HG03139 (cell line): ENCODE results near the gene DISP2.

Experiments
- ATAC-seq: cut with Tn5 transposase; IDR thresholded peaks from one replicate; pipeline ENCODE4 v1.9.1; 2021; ENCODE audit not compliant: unreplicated experiment

DISP2 gene

GRCh38 chr15:40342416-40343320 is 15.4 kb upstream of the DISP2 start:
- no peak for ATAC-seq

DNA sequence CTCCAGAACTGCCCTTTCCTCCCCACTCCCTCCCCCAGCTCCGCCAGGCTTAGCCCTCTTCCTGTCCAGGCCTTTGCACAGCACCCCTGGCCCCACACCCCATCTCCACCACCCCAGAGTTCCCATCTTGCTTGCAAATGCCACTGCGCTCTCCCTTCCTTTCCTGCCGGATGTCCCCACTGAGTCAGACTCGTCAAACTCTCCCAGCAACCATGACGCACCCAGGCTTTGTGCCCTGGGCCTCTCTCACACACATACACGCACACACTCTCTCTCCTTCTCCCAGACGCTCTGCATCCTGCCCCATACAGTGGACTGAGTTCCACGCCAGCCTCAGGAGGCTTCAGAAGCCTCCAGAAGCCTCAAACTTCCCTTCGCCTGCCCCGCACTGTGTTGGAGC is 14.5 kb upstream of the DISP2 start:
- no peak for ATAC-seq

DNA sequence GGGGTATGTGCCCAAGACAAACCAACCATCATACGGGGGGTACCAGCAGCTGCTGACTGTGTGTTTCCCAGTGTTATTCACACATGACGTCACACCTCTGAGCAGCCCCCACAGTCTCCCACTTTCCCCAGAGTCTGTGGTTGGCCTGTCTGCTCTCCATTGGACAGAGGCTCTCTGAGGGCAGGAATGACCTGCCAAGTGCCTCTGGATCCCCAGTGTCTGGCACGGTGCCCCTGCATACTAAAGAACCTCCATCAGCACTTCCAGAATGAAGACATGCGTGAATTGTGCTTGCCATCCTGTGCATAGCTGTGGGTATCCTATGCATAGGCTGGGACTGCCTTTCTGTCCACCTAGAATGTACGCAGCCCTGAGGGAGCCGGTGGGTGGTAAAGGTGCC is 13.8 kb upstream of the DISP2 start:
- no peak for ATAC-seq

DNA sequence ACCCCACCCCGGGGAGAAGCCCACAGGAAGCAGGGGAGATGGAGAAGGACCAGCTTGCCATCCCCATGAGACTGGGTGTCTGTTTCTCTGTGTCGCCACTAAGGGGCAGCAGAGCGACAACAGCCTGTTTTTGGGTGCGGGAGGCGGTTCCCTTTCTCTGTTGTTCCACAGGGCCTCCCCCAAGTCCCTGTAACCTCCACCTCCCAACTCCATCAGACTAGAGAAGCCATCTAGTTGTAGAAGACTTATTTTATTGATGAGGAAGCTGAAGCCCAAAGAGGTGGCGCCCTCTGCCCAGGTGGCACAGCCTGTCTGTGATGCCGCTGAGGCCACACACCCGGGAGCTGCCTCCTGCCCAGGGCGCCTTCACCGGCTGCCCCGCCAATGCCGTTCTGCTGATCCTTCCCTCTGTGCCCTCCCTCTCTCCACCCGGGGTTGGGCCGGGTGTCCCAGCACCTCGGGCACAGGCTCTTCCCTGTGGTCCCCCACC is 13.3 kb upstream of the DISP2 start:
- no peak for ATAC-seq

GRCh38 chr15:40345225-40345866 is 12.7 kb upstream of the DISP2 start:
- no peak for ATAC-seq

- ATAC-seq: no peak
Observed at GRCh38 chr15:40345867-40346578, 12.0 kb upstream of the DISP2 start.

DNA sequence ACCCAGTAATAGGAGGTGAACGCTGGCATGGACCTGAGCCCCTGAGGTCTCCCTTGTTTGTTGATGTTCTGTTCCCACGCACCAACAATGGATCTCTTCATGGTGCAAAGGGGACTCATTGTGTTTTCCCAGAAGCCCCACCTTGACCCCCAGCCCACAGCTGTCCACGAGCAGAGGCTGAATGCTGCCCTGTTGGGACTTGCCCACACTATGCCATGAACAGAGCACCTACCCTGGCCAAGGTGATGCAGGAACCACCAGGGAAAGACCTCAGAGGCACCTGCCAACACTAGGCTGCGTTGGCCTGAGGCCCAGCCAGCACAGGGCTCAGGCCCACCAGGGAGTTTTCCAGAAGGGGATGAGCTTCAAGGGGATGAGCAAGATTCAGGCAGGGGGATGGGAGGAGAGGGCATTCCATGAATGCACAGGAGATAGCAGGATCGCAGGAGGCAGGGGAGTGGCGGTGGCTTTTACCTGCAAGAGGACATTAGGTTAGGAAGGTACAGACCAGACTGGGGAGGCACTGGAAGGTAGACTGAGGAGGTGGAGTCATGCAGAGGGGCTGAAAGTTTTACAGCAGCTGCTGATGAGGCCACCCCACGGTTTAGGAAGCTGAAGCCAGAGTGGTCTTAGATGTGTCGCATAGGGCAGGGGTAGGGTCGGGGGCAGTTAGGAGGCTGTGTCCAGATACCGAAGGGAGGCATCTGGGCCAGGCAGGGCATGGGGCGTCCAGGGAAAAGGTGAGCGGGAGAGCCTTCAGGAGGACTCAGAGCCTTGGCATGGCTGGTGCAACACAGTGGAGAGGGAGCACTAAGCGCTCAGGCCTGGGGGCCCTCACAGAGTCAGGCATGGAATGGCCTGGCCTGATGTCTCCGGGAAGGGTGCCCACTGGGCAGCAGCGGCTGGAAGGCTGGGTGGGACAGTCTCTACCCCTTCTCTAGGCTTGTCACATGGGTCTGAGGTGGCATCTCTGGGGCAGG is 11.2 kb upstream of the DISP2 start:
- ATAC-seq: no peak

DNA sequence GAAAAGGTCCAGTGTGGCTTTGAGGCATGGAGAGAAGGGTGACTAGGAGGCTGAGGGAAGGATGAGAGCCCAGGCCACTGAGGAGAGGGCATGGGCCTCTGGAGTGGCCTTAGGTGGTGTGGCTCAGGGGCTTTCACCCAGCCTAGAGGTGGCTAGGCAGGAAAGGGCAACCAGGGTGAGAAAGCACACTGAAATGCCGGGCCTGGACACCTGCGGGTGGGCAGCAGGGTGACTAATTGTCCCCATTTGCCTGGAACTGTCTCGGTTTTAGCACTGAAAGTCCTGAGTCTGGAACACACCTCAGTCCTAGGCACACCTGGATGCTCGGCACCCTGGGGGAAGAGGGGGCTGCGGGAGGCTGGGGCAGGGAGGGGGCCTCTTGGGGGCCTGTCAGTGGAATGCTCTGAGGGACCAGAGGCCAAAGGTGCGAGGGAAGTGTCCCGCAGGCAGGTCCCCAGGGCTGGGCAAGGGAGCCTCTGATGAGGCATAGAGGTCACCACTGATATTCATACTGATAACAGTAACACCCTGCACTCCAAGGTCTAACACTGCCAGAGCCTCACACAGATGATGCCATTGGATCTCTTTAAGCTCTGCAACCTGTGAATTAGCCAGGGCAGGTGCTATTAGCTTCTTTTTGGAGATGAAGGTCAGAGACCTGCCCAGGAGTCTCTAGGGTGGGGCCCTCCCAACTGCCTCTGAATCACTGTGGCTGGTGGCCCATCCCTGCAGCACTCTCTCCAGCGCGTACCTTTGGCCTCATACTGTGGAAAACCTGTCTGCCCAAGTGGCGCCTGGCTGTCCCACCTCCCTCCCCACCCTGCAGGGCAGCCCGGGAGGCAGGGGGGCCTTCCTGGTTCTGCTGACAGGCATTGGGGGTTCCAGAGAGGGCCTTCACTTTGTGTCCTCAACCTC is 10.2 kb upstream of the DISP2 start:
- ATAC-seq: no peak

GRCh38 chr15:40348474-40348870 is 9.5 kb upstream of the DISP2 start:
- ATAC-seq: no peak

GRCh38 chr15:40349163-40349562 is 8.9 kb upstream of the DISP2 start:
- no peak for ATAC-seq

DNA sequence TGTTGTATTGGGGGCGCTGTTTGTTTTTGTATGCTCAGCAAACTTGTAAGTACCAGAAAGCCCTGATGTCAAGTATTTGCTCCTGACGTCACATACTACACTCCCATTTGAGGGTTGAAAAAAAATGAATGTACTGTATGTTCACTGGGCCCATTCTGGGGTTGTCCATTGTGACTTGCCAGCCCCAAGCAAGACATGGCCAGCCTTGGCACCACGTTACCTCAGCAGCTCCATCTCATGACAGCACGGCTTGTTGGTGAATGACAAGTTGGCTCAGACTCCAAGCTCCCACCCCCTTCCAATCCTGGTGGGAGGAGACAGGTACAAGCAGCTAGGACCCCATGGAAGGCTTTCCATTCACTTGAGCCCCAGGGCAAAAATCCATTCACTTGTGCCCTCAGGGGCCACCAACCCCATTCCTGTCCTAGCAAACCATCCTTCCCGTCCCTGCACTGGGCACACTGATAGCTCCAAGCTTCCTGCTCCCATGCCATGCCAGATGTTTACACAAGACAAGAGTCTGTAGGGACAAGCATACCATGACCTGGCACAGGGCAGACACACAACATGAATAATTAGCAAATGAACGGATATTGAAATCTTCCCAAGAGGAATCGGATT is 5.6 kb upstream of the DISP2 start:
- ATAC-seq: no peak

DNA sequence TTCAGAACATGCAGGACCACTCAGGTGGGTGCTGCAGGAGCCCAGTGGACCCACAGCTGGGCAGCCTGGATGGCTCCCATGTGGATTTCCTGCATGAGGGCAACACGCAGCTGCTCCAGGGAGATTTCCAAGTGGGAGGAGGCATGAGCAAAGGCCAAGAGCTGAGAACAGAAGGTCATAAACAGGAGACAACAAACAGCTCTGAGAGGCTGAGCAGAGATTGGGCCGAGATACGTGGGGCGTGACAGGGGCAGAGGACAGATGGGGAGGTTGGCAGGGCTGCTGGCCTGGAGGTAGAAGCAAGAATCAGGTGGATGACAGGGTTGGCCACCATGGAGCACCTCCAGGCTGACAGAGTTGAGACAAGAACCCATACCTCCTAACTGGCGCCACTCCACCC is 4.3 kb upstream of the DISP2 start:
- no peak for ATAC-seq

DNA sequence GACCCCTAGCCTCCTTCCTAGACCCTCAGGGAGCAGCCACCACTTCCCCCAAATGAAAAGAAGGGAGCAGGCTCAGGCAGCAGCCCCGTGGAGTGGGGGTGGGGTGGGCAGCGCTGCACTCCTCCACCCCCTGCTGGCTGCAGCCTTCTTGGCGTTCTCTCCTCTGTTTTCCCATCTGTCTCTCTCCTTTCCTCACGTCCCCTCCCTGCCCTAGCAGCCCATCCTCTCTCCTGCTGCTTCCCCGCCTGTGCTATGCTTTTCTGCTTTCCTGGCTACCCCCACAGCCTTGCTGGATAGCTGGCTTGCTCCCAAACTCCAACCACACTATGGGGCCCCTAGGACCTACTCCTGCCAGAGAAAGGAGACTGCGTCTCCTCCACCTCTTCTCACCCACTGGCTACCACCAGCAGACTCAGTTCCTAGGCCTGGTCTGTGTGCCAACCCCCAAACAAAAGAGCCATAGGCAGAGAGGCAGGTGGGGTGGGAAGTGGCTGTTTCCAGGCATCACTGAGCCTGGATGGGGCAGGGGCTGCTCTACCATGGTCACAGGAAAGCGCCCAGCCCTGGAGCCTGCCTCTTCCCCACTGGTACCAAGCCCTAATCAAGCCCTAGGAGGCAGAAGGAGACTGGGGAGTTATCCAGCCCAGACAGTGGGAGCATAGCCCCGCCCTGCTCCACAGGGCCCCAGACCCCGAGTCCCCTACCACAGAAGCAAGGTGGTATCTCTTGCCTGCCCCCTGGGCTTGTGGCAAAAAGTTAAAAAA is 3.4 kb upstream of the DISP2 start:
- ATAC-seq: no peak

GRCh38 chr15:40355976-40356585 is 1.9 kb upstream of the DISP2 start:
- ATAC-seq: no peak

GRCh38 chr15:40357246-40357645 is 773 bp upstream of the DISP2 start:
- ATAC-seq: no peak

- ATAC-seq: peak; percentile 10
Observed at GRCh38 chr15:40358471-40359353, 693 bp downstream of the DISP2 start.

- ATAC-seq: no peak
Observed at GRCh38 chr15:40360015-40360414, 2.0 kb downstream of the DISP2 start.
